Frontal cortex (tissue), 4 donors: Measurements from ENCODE around the gene GRAMD4. TPM values are rescaled to one million over a fixed set of nuclear protein-coding genes. Genes with fewer than 3 reads are reported as not detected.
"Not testable (repeated sequence)": the region's sequence is repeated elsewhere in the genome, so short reads cannot be mapped to it uniquely, and the experiment has no call there.

Experiments used
- DNase-seq, 2 donors: peaks; one replicate each; pipeline ENCODE4 v3.0.0; 2012; ENCODE audit warnings: low spot score in 2 of 2
- FAIRE-seq: peaks from 2 replicates; lab custom pipeline; 2012; peaks lifted over from hg19 to GRCh38; lab: Jason Lieb, UNC
- total RNA-seq: library from RNA; depleted of rRNA; stranded (reverse); fragments of >200 nt; gene quantifications from one replicate; pipeline ENCODE4 v1.2.3, GENCODE V29; 2014
- donor health status: control.
- donor health status: control.
- donor health status: control.

The GRAMD4 gene
- total RNA-seq, 1 donor from 2014 or later, result 49.7 TPM

DNA sequence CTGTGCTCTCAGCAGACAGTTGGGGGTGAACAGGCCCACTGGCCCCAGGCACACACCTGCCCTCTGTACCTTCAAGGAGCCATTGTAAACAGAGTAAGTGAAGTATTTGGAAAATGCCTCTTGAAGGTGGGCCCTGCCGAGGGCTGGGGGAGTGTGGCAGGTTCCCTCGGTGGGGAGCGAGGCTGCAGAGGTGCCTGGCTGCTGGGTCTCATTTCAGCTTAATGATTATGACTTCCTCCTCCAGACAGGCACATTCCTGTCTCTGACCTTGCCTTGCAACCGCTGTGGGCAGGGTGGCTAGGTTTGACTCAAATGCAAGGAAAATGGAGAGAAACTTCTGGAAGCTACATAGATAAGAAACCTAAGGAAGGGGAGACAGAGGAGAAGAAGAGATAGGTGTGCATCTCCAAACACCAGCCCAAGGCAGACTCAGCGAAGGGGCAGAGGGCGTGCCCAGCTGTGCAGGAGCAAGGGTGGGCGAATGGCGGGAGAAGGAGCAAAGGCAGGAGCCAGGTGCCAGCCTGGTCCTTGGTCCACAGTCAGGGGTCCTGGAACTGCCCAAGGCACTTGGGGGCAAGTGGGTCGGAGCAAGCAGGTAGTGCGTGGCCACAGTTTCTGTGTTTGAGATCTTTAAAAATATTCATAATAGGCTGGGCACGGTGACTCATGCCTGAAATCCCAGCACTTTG is 14.0 kb downstream of the GRAMD4 start:
- no peak for DNase-seq
- no peak for FAIRE-seq

DNA sequence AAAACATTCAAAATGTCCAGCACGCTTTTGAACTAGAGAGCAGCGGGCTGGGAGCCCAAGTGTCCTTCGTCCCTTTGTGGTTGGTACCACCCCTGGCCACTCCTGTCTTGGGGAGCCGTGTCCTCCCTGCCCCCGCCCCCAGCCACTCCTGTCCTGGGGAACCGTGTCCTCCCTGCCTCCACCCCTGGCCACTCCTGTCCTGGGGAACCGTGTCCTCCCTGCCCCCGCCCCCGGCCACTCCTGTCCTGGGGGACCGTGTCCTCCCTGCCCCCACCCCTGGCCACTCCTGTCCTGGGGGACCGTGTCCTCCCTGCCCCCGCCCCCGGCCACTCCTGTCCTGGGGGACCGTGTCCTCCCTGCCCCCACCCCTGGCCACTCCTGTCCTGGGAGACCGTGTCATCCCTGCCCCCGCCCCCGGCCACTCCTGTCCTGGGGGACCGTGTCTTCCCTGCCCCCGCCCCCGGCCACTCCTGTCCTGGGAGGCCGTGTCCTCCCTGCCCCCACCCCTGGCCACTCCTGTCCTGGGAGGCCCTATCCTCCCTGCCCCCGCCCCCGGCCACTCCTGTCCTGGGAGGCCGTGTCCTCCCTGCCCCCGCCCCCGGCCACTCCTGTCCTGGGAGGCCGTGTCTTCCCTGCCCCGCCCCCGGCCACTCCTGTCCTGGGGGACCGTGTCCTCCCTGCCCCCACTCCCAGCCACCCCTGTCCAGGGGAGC is 14.9 kb downstream of the GRAMD4 start:
- not testable (repeated sequence) for FAIRE-seq, DNase-seq

DNA sequence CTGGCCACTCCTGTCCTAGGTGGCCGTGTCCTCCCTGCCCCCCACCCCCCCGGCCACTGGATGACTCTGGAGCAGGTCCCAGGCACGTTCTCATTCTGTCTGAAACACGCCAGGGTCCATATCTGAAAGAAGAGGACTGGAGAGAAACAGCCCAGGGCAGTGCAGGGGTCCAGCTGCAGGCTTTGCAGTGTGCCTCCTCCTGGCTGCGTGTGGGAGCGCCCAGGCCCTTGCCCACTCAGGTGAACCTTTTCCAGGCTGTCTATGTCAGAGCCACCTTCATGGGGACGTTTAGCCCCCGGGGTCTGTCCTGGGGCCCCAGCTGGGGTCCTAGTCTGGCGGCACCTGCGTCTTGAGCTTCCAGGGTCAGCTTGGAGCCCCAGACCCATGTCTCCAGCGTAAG is 15.6 kb downstream of the GRAMD4 start:
- DNase-seq, result no peak

DNA sequence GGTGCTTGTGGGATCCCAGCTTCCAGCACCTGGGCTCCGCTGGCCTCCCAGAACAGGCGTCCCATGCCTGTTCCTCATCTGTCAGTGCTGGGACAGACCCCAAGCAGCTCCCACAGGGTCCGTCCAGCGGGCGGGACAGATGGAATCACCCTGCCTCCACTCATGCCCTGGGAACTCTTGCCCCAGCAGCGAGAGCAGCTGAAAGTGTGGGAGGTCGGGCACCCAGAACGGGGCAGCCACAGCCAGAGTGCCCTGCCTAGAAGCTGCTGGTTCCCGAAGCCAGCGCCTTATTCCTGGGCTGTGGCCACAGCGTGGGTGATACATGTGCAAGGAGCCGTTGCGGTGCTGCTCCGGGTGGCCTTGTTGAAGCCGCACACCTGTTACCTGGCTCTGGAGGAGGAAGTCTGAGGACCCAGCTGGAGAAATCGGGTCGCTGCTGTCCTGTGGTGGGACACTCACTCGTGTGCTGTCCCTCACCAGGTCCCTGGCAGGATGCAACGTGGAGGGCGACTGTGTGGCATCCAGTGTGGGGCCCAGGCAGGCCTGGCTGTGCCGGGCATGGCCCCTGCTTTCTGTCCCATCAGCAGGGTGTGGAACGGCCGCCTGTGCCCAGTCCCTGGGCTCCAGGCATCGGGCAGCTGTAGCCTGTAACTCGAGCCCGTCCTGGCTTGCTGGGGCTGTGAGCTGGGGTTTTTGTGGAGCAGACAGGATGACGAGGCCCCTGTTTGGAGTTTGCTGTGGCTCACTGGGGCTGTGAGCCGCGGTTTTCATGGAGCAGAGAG is 16.2 kb downstream of the GRAMD4 start:
- DNase-seq, result no peak

More for the DNA sequence above, 15.6 kb downstream of the GRAMD4 start:
- no peak for FAIRE-seq

DNA sequence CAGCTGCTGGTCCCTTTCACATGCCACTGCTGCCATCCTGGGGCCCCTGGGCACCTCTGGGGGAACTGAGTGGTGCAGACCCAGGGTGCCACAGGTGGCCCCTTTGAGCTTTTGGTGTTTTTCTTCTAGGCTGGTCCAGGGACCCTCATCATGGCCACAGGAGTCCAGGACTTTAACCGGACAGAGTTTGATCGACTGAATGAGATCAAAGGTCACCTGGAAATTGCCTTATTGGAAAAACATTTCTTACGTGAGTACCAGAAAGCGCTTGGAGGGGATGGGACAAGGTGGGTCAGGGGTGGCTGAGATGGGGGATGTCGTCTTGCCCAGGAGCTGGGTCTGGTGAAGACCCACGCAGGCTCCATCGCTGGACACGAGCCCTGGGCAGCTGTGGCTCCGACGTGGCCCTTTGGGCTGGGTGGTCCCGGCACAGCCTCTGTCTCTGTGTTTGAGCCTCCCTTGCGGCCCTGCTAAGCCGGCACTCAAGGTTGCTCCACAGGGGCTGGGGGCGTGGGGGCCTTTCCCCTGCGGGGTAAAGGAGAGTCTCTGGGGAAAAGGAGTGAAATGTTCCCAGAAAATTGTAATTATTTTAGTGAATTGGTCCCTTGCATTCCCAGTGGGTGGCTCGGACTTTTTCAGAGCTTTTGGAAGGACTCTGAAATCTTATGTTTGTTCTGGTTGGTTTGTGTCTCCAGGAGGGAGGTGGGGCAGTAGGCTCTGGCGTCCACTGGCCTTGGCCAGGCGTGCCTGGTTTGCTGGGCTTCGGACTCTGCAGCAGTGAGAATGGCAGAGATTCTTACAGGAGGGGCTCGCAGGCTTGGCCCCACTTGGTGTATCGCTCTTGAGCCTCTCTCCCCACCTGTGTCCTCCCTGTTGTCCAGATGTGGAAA is 17.8 kb downstream of the GRAMD4 start:
- DNase-seq (no peak), FAIRE-seq (no peak)

More for the DNA sequence above, 16.2 kb downstream of the GRAMD4 start:
- no peak for FAIRE-seq

DNA sequence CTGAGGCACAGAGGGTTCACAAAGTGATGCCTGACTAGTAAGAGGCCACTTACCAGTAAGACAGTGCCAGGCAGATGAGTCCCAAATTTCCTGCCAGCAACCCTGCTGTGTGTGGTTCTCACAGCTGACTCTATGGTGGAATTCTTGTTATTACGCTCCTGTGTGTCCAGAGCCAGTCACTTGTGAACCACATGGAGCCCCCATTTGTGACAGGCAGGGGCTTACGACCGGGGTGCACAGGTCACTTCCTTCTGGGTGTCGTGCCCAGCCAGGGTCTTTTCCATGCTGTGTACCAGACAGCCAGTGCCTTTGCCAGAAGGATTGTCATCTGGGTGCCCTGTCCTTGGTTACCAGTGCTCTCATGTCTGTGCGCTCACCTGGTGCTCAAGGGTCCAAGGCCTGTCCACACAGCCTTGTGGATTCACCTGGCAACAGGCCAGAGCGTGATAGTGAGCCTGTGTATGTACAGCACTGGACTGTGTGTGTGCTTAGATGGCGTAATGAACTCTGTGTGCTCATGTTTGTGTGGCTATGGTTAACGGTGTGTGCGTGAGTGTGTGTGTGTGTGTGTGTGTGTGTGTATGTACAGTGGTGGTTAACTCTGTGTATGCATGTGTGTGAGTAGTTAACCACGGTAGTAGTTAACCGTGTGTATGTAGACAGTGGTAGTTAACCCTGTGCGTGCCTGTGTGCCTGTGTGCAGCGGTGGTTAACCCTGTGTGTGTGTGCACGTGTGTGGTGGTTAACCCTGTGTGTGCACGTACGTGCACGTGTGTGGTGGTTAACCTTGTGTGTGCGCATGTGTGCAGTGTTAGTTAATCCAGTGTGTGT is 18.6 kb downstream of the GRAMD4 start:
- FAIRE-seq, result no peak
- DNase-seq, result no peak

DNA sequence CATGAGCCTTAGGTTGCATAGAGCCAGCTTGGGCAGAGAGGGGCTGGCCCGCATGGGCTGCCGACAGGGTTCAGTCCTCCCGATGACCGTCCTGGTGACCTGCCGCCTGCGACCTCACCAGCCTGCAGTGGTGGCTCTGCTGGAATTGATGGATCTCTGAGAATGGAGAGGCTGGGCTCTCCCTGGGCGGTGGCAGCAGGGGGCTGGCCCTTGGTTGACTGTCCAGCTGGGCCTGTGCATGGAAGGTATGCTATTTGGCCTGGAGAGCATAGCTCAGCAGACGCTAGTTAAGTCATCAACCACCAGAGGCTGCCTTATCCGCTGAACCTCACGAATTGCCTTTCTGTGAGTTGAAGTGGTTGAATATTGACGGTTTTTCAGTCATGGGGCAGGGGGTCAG is 19.7 kb downstream of the GRAMD4 start:
- DNase-seq (no peak), FAIRE-seq (no peak)

DNA sequence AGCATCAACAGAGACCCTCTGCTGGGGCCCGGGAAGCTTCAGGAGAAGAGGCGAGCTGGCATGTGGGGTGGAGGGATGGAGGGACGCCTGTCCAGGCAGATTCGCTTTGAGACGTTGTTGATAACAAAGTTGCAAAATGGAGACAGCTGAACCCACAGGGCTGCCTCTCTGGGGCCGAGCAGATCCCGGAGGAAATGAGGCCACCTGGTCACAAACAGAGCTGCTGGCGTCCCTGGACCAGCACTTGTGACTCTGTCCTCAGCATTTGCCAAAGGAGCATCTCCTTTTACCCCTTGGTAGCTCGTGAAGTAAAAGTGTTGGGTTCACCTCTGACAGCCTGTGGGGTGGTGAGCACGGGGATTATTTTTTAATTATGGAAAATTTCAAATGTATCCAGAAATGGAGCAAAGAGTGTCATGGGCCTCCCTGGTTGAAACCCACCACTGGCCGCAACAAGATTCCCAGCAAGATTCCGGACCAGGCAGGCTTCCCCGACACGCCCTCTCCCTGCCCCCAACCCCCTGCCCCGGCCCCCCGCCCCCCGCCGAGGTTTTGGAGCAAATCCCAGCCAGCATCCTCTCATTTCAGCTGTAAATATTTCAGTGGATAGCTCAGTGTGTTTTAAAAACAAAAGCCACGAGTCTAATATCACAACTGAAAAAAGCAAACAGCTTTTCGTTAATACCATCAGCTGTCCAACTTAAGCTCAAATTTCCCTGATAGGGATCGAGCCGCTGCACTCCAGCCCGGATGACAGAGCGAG is 20.3 kb downstream of the GRAMD4 start:
- DNase-seq (no peak), FAIRE-seq (no peak)

DNA sequence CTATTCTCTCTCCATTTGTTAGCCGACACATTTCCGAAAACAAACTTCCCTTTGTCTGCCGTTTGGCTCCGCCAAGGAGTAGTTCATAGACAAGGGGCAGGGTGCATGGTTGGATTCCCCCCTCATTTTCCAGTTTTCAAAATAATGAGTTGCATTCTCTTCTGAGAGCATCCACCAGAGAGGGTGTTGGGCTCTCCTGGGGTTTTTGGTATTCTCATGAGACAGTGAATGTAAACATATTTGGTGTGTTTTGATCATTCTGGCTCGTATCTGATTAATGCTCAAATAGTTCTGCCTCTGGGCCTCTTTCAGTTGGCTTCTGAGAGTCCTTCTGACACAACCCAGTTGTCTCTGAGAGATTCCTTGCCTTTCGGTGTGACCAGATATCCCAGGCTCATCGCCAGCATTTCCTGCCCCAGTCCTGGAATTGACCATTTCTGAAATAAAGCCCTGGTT is 21.7 kb downstream of the GRAMD4 start:
- DNase-seq, result no peak
- no peak for FAIRE-seq

DNA sequence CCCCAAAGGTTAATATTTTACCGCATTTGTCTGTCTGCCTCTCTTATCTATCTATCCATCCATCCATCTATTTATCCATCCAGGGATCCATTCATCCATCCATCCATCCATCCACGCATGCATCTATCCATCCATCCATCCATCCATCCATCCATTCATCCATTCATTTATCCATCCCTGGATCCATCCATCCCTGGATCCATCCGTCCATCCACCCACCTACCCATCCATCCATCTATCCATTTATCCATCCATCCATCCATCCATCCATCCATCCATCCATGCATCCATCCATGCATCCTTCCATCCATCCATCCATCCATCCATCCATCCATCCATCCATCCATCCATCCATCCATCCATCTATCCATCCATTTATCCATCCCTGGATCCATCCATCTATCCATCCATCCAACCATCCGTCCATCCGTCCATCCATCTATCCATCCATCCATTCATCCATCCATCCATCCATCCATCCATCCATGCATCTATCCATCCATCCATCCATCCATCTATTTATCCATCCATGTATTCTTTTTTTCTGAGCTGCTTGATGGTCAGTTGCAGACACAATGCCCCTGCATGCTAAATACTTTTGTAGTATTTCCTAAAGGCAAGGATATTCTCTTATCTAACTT is 22.8 kb downstream of the GRAMD4 start:
- FAIRE-seq, DNase-seq: not testable (repeated sequence)

DNA sequence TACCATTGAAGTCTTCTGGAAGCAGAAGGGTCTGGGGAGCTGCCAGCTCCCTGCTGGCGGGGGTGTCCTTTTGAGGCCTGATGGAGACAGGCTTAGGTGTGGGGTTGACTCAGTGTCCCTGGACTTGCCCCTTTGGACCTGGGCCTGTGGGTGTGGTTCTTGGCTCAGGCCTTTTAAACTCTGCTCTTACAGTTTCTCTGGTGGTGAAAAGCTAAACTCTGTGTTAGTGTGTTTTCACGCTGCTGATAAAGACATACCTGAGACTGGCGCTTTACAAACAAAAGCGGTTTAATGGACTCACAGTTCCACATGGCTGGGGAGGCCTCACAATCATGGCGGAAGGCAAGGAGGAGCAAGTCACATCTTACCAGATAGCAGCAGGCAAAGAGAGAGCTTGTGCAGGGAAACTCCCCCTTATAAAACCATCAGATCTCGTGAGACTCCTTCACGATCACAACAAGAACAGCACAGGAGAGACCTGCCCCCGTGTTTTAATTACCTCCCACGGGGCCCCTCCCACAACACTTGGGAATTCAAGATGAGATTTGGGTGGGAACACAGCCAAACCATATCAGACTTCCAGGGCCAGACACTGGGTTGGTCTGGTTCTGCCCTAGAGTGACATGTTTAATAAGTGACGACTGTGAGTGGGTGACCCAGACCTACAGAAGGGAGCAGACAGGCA is 26.5 kb downstream of the GRAMD4 start:
- DNase-seq, result no peak
- FAIRE-seq, result no peak

DNA sequence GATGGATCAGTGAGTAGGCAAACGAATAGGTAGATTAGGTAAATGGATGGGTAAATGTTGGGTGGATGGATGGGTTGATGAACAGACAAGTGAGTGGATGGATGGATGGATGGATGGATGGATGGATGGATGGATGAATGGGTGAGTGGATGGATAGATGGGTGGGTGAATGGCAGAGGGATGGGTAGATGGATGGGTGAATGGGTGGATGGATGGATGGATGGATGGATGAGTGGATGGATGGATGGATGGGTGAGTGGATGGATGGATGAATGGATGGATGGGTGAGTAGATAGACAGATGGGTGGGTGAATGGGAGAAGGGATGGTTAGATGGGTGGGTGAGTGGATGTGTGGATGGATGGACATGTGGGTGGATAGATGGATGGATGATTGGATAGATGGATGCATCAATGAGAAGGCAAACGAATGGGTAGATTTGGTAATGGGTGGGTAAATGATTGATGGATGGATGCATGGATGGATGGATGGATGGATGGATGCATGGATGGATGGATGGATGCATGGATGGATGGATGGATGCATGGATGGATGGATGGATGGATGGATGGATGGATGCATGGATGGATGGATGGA is 28.1 kb downstream of the GRAMD4 start:
- not testable (repeated sequence) for DNase-seq

DNA sequence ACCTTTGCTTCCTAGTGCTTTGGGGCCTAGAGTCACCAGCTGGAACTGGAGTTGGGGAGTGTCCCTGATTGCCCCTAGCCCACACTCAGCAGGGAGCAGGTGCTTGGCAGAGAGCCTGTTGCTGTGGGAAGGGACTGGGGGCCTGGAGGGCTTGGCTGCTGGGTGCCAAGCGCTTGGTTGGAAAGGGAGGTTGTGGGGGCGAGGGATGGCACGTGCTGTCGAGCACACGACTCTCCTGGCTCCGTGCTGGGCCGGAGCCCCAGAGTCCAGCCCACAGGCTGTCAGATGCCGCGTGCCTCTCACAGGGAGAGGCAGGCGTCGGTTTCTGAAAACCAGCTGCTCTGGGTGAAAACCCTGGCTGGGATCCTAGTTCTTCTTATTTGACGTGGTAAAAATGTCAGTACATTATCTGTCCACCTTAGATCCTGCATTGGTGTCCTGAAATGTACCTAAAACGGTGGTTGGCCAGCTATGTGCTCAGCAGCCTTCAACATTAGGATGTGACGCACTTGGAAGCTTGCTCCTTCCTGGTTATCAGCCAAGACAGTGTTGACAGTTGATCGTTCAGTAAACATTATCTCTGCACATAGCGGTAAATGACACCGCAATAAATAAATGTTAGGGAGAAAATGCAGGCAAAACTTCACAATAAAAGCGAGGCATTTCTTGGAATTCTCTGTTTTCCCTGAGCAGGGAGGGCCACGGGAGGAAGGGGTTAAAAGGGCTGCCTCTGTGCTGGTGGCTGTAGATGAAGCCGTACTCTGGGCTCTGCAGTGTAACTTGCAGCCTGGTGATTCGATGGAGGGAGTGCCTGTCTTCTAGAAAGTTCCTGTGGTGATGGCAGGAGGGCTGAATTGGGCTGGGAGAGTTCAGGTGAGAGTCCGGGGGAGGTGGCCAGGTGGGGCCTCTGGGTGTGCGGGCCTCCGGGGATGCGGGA is 29.2 kb downstream of the GRAMD4 start:
- FAIRE-seq (no peak), DNase-seq (no peak)

More for the DNA sequence above, 28.1 kb downstream of the GRAMD4 start:
- not testable (repeated sequence) for FAIRE-seq

DNA sequence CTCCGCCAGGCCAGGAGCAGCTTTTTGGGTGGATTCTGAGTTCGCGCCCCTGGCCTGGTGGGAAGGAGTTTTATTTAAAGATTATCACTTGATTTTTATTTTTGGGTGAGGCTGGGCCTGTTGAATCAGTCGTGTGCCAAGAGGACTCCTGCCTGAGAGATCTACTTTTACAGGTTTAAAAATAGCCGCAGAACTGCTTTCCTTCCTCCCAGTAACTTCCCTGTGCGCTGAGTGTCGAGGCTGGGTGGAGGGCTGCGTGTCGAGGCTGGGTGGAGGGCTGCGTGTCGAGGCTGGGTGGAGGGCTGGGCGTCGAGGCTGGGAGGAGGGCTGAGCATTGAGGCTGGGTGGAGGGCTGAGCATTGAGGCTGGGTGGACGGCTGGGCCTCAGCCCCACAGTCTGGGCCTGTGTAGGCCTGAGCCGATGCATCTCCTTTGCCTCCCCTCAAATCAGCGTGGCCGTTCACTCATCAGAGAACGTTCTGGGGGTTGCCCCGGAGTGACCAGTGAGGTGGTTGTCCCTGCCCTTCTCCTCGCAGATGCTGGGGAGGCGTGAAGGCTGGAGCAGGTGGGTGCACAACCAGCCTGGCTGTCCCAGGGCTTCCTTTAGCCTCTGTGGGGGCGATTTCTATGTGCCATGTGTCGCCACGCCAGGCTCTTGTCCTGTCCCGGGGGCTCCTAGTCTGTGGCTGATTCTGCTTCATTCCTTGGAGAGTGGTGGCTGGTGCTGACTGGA is 30.1 kb downstream of the GRAMD4 start:
- no peak for FAIRE-seq
- no peak for DNase-seq

DNA sequence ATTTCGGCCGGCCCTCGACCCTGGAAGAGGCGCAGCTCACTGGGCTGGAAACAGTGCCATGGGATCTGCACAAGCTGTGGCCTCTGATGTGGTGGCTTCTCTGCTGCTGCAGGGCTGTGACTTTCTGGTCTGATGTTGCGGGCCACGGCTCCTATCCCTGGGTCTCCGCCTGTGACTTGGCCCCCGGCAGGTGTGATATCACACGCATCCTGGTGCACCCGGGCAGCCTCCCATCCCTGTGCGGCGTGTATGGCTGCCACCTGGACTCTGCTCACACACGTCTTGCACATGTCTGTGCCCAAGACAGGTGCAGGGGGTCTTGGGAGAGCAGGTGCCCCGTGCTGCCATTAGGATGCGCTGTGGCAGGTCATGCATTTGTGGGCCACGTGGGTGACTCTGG is 31.1 kb downstream of the GRAMD4 start:
- FAIRE-seq, result no peak
- no peak for DNase-seq
